OCI-LY7 (cell line): ENCODE results near the gene NCS1. TPM values are rescaled to one million over a fixed set of nuclear protein-coding genes. Genes with fewer than 3 reads are reported as not detected.

Experiments
- BruUV-seq: library from RNA; stranded (reverse); fragments of 400-500 nt; replicated peaks from 2 replicates; lab custom pipeline; 2021; lab: Mats Ljungman, UMichigan
- CTCF ChIA-PET: fragments of 300-600 bp; sonication (Branson Sonifier 250); formaldehyde crosslinking; loops from one replicate; lab custom pipeline; 2022; ENCODE audit warnings: antibody characterized with exemption; ENCODE audit not compliant: unreplicated experiment; lab: Charles Lee
- POLR2A ChIA-PET: fragments of 300-600 bp; sonication (Branson Sonifier 250); formaldehyde crosslinking; loops from one replicate; lab custom pipeline; 2022; ENCODE audit warnings: antibody characterized with exemption; lab: Charles Lee
- DNase-seq: peaks from one replicate; pipeline ENCODE4 v3.0.0-alpha.2; 2015; ENCODE audit warnings: low spot score
- H2AFZ ChIP-seq: fragments of 200-600 bp; sonication (generic), shearing (Covaris generic); 2 replicates; pipeline ENCODE4 v1.6.1; 2014; ENCODE audit warnings: mild to moderate bottlenecking, antibody characterized with exemption, low read length, moderate library complexity
- H3K27ac ChIP-seq: fragments of 200-600 bp; sonication (generic); 2 replicates; pipeline ENCODE4 v1.5.1; 2014; ENCODE audit warnings: mixed run types, low read depth, mild to moderate bottlenecking, moderate library complexity, low read length, inconsistent platforms; ENCODE audit not compliant: poor library complexity, severe bottlenecking
- H3K36me3 ChIP-seq: fragments of 200-600 bp; sonication (generic); 2 replicates; pipeline ENCODE4 v1.6.1; 2014; ENCODE audit warnings: mild to moderate bottlenecking, antibody characterized with exemption, low read length, moderate library complexity, mixed read lengths; ENCODE audit not compliant: insufficient read depth
- H3K4me1 ChIP-seq: fragments of 200-600 bp; sonication (generic); 2 replicates; pipeline ENCODE4 v1.5.1; 2014; ENCODE audit warnings: mild to moderate bottlenecking, low read length; ENCODE audit not compliant: insufficient read depth, poor library complexity, severe bottlenecking
- H3K4me2 ChIP-seq: fragments of 200-600 bp; sonication (generic); 2 replicates; pipeline ENCODE4 v1.6.1; 2014; ENCODE audit warnings: mild to moderate bottlenecking, low read length
- H3K4me3 ChIP-seq: fragments of 200-600 bp; sonication (generic); 2 replicates; pipeline ENCODE4 v1.5.1; 2014; ENCODE audit warnings: mild to moderate bottlenecking, low read depth, low read length; ENCODE audit not compliant: poor library complexity, severe bottlenecking
- H3K79me2 ChIP-seq: fragments of 200-600 bp; sonication (generic); 2 replicates; pipeline ENCODE4 v1.6.1; 2016; ENCODE audit warnings: low read depth, mild to moderate bottlenecking, low read length, moderate library complexity, mixed read lengths; ENCODE audit not compliant: insufficient read depth
- H3K9me2 ChIP-seq: fragments of 200-600 bp; sonication (generic); 2 replicates; pipeline ENCODE4 v1.6.1; 2016; ENCODE audit warnings: mild to moderate bottlenecking, low read length, mixed read lengths; ENCODE audit not compliant: insufficient read depth
- H3K9me3 ChIP-seq: fragments of 200-600 bp; sonication (generic); 2 replicates; pipeline ENCODE4 v1.6.1; 2014; ENCODE audit warnings: mild to moderate bottlenecking, mixed run types, low read length, mixed read lengths
- H4K20me1 ChIP-seq: fragments of 200-600 bp; sonication (generic); 2 replicates; pipeline ENCODE4 v1.6.1; 2014; ENCODE audit warnings: mild to moderate bottlenecking, antibody characterized with exemption, low read length, moderate library complexity, mixed read lengths; ENCODE audit not compliant: insufficient read depth
- CTCF ChIP-seq: fragments of 200-600 bp; sonication (generic); conservative IDR thresholded peaks from 2 replicates; pipeline ENCODE4 v1.5.1; 2014; ENCODE audit warnings: mild to moderate bottlenecking, antibody characterized with exemption, low read length, moderate library complexity, mixed read lengths
- EZH2phosphoT487 ChIP-seq: fragments of 200-600 bp; sonication (generic); IDR thresholded peaks from 2 replicates; pipeline ENCODE4 v1.6.1; 2018; ENCODE audit warnings: low read depth, borderline replicate concordance, mild to moderate bottlenecking, mixed run types, antibody characterized with exemption, low read length, moderate library complexity, mixed read lengths
- intact Hi-C: fragments of 100-400 bp; cut with micrococcal nuclease; formaldehyde crosslinking; loops from one replicate; pipeline ENCODE4 v1.10.0; 2022; ENCODE audit not compliant: unreplicated experiment
- total RNA-seq, 2 experiments: library from RNA; depleted of rRNA in 1 of 2; stranded (reverse); fragments of >200 nt in 1 of 2; shearing (Covaris generic) in 1 of 2; gene quantifications; 2 replicates each; pipeline ENCODE4 v1.2.3, GENCODE V29; 2014 to 2022

Gene NCS1
- total RNA-seq, 2 experiments from 2014 or later = not detected

GRCh38 chr9:130283539-130284248, 111.5 kb downstream of the NCS1 start:
- no peak for DNase-seq
- H3K27ac ChIP-seq = no peak overlapping the region
- ChIA-PET POLR2A (interaction anchor here (0.6 kb wide), 1 partner anchor 1456 kb away, joined by 4 read pairs; the partner anchor contains the start of gene RAPGEF1), CTCF (interaction anchor here (0.5 kb wide), 1 partner anchor 371 kb away, joined by 3 read pairs; no protein-coding TSS in a partner anchor)
- H3K9me3 ChIP-seq = no peaks in the 10 kb centered on the region
- no peak overlapping the region for H2AFZ ChIP-seq
- intact Hi-C loops = no loop called here
- TF ChIP-seq CTCF (no peak), EZH2phosphoT487 (no peak)
- H4K20me1 ChIP-seq = no peaks in the 10 kb centered on the region
- H3K9me2 ChIP-seq = no peaks in the 10 kb centered on the region
- no peaks in the 10 kb centered on the region for H3K36me3 ChIP-seq
- H3K4me3 ChIP-seq = no peak overlapping the region
- H3K4me2 ChIP-seq = no peak overlapping the region
- no peaks in the 10 kb centered on the region for H3K79me2 ChIP-seq
- BruUV-seq = no TSS peak
- no peaks in the 10 kb centered on the region for H3K4me1 ChIP-seq

GRCh38 chr9:130284249-130284625, 112.0 kb downstream of the NCS1 start:
- H3K79me2 ChIP-seq = no peaks in the 10 kb centered on the region
- H4K20me1 ChIP-seq = no peaks in the 10 kb centered on the region
- H3K9me3 ChIP-seq = no peaks in the 10 kb centered on the region
- TF ChIP-seq EZH2phosphoT487 (no peak), CTCF (no peak)
- DNase-seq = no peak
- intact Hi-C loops = no loop called here
- no peaks in the 10 kb centered on the region for H3K4me1 ChIP-seq
- BruUV-seq = no TSS peak
- H2AFZ ChIP-seq = no peak overlapping the region
- H3K4me2 ChIP-seq = no peak overlapping the region
- ChIA-PET CTCF (no interaction called here), POLR2A (no interaction called here)
- H3K36me3 ChIP-seq = no peaks in the 10 kb centered on the region
- no peak overlapping the region for H3K4me3 ChIP-seq
- no peaks in the 10 kb centered on the region for H3K9me2 ChIP-seq
- no peak overlapping the region for H3K27ac ChIP-seq

GRCh38 chr9:130284690-130285089, 112.5 kb downstream of the NCS1 start:
- Histone ChIP-seq H3K79me2 (no peaks in the 10 kb centered on the region), H3K27ac (no peak overlapping the region), H3K9me2 (no peaks in the 10 kb centered on the region), H3K9me3 (no peaks in the 10 kb centered on the region), H2AFZ (no peak overlapping the region), H3K4me3 (no peak overlapping the region), H3K4me1 (no peaks in the 10 kb centered on the region), H3K36me3 (no peaks in the 10 kb centered on the region), H3K4me2 (no peak overlapping the region), H4K20me1 (no peaks in the 10 kb centered on the region)
- DNase-seq = no peak
- intact Hi-C loops = no loop called here
- TF ChIP-seq EZH2phosphoT487 (no peak), CTCF (no peak)
- POLR2A ChIA-PET = no interaction called here
- CTCF ChIA-PET = no interaction called here
- BruUV-seq = no TSS peak
